ENCODE results near the gene LRRC26. TPM values are rescaled to one million over a fixed set of nuclear protein-coding genes. Genes with fewer than 3 reads are reported as not detected.

Gene LRRC26
- polyA plus RNA-seq, 4 donors, result 0.67 to 13.0 (median 1.4) TPM

DNA sequence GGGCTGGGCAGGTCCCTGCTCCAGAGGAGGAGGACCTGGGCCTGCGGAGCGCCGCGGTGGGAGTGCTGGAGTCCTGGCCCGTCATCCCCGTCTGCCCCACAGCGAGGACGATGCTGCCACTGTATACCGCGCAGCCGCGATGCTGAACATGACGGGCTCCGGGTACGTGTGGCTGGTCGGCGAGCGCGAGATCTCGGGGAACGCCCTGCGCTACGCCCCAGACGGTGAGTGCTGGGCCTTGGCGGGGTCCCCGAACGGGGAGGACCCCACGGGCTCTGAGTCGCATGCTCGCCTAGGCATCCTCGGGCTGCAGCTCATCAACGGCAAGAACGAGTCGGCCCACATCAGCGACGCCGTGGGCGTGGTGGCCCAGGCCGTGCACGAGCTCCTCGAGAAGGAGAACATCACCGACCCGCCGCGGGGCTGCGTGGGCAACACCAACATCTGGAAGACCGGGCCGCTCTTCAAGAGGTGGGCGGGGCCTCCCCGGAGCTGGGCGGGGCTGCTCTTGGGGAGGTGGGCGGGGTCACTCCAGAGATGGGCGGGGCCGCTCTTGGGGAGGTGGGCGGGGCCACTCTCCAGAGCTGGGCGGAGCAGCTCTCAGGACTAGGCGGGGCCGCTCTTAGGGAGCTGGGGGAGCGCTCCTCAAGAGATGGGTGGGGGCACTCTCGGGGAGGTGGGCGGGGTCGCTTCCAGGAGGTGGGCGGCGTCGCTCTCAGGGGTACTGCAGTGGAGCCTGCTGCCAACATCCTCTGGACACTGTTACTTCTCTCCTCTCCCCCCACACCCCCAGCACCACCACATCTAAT is 13.1 kb downstream of the LRRC26 start:
- 4 to 5% (median 5%) methylated on average over 61 to 65 of the region's 65 CpGs for WGBS, 3 donors
- no peaks in the 10 kb centered on the region for H3K4me1 ChIP-seq (ENCODE audit: control insufficient read depth in 3 of 3, insufficient read depth in 2 of 3, low read depth in 1 of 3, low read length in 2 of 3)
- no peaks in the 10 kb centered on the region for H3K36me3 ChIP-seq (ENCODE audit: control insufficient read depth in 3 of 3, insufficient read depth in 2 of 3, low read depth in 1 of 3, low read length in 3 of 3)
- FAIRE-seq (no peak), DNase-seq (peak; percentile 35 to 41)
- peak overlapping the region in 1 of 3 donors; percentile 2 for H3K4me3 ChIP-seq (ENCODE audit: low read depth in 1 of 3, low read length in 3 of 3)
- no peak overlapping the region for H3K27ac ChIP-seq (ENCODE audit: low read depth in 1 of 3, low read length in 2 of 3)
- H3K9me3 ChIP-seq (ENCODE audit: control insufficient read depth in 2 of 2, insufficient read depth in 1 of 2, low read depth in 1 of 2, low read length in 1 of 2), result no peaks in the 10 kb centered on the region
- peaks cover 0 to 71% (median 13%) of the 10 kb centered on the region in 3 donors for H3K27me3 ChIP-seq (ENCODE audit: control insufficient read depth in 3 of 3, insufficient read depth in 3 of 3, low read length in 3 of 3)

DNA sequence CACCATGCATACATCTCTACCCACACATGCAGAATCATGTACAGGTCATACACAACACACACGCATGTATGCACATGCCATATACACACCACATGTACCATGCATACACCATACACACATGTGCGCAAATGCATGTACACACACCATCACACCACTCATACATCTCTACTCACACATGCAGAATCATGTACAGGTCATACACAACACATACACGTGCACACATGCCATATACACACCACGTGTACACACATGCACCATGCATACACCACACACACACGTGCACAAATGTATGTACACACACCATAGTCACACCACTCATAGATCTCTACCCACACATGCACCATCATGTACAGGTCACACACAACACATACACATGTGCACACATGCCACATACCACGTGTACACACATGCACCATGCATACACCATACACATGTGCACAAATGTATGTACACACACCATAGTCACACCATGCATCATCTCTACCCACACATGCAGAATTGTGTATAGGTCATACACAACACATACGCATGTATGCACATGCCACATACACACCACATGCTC is 16.9 kb downstream of the LRRC26 start:
- WGBS, 3 donors, result 91% methylated on average over 7 of the region's 7 CpGs
- no peak for FAIRE-seq

DNA sequence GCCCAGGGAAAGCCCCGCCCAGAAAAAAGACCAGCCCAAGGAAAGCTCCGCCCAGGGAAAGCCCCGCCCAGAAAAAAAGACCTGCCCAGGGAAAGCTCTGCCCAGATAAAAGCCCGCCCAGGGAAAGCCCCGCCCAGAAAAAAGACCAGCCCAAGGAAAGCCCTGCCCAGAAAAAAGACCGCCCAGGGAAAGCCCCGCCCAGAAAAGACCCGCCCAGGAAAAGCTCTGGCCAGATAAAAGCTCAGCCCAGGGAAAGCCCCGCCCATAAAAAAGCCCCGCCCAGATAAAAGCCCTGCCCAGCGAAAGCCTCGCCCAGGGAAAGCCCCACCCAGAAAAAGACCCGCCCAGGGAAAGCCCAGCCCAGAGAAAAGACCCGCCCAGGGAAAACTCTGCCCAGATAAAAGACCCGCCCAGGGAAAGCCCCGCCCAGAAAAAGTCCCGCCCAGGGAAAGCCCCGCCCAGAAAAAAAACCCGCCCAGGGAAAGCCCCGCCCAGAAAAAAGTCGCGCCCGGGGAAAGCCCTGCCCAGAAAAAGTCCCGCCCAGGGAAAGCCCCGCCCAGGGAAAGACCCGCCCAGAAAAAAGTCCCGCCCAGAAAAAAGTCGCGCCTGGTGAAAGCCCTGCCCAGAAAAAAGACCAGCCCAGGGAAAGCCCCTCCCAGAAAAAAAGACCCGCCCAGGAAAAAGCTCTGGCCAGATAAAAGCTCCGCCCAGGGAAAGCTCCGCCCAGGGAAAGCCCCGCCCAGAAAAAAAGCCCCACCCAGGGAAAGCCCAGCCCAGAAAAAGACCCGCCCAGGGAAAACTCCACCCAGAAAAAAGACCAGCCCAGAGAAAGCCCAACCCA is 19.0 kb downstream of the LRRC26 start:
- 16 to 34% (median 26%) methylated on average over 34 of the region's 34 CpGs for WGBS, 3 donors
- Histone ChIP-seq H3K27ac (ENCODE audit: low read depth in 1 of 3, low read length in 2 of 3) (no peak overlapping the region), H3K36me3 (ENCODE audit: control insufficient read depth in 3 of 3, insufficient read depth in 2 of 3, low read depth in 1 of 3, low read length in 3 of 3) (no peaks in the 10 kb centered on the region), H3K27me3 (ENCODE audit: control insufficient read depth in 3 of 3, insufficient read depth in 3 of 3, low read length in 3 of 3) (peaks cover 0 to 48% (median 11%) of the 10 kb centered on the region in 3 donors), H3K4me3 (ENCODE audit: low read depth in 1 of 3, low read length in 3 of 3) (no peak overlapping the region), H3K9me3 (ENCODE audit: control insufficient read depth in 2 of 2, insufficient read depth in 1 of 2, low read depth in 1 of 2, low read length in 1 of 2) (peaks cover 0 to 2% of the 10 kb centered on the region in 2 donors), H3K4me1 (ENCODE audit: control insufficient read depth in 3 of 3, insufficient read depth in 2 of 3, low read depth in 1 of 3, low read length in 2 of 3) (no peaks in the 10 kb centered on the region)
- FAIRE-seq, result no peak
- peak; percentile 37 to 78 for DNase-seq

More for the DNA sequence above, 16.9 kb downstream of the LRRC26 start:
- Histone ChIP-seq H3K4me1 (ENCODE audit: control insufficient read depth in 3 of 3, insufficient read depth in 2 of 3, low read depth in 1 of 3, low read length in 2 of 3) (no peaks in the 10 kb centered on the region), H3K4me3 (ENCODE audit: low read depth in 1 of 3, low read length in 3 of 3) (no peak overlapping the region), H3K9me3 (ENCODE audit: control insufficient read depth in 2 of 2, insufficient read depth in 1 of 2, low read depth in 1 of 2, low read length in 1 of 2) (peaks cover 0 to 2% of the 10 kb centered on the region in 2 donors), H3K27me3 (ENCODE audit: control insufficient read depth in 3 of 3, insufficient read depth in 3 of 3, low read length in 3 of 3) (peaks cover 0 to 53% (median 7%) of the 10 kb centered on the region in 3 donors), H3K27ac (ENCODE audit: low read depth in 1 of 3, low read length in 2 of 3) (no peak overlapping the region), H3K36me3 (ENCODE audit: control insufficient read depth in 3 of 3, insufficient read depth in 2 of 3, low read depth in 1 of 3, low read length in 3 of 3) (no peaks in the 10 kb centered on the region)
- DNase-seq, result no peak

DNA sequence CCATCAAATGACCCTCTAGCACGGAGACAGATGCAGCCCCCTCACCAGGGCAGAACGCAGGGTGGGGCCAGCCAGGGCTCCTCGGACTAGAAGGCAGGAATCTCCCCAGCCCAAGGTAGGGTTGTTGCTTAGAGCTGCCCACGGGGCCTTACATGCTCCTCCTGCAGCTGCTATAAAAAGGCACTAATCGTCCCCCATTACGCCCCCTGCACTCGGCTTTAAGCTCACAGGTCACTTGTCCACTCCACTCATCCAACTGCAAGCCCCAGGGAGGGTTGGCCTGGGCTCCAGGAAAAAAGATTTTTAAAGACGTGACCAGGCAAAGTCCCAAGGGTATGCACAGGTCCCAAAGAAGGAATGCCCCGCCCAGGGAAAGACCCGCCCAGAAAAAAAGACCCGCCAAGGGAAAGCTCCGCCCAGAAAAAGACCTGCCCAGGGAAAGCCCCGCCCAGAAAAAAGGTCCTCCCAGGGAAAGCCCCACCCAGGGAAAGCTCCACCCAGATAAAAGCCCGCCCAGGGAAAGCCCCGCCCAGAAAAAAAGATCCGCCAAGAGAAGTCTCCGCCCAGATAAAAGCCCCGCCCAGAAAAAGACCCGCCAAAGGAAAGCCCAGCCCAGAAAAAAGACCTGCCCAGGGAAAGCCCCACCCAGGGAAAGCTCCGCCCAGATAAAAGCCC is 19.8 kb downstream of the LRRC26 start:
- H3K27ac ChIP-seq (ENCODE audit: low read depth in 1 of 3, low read length in 2 of 3), result no peak overlapping the region
- 41 to 58% (median 42%) methylated on average over 20 of the region's 20 CpGs for WGBS, 3 donors
- peaks cover 0 to 44% (median 11%) of the 10 kb centered on the region in 3 donors for H3K27me3 ChIP-seq (ENCODE audit: control insufficient read depth in 3 of 3, insufficient read depth in 3 of 3, low read length in 3 of 3)
- no peaks in the 10 kb centered on the region for H3K36me3 ChIP-seq (ENCODE audit: control insufficient read depth in 3 of 3, insufficient read depth in 2 of 3, low read depth in 1 of 3, low read length in 3 of 3)
- H3K4me3 ChIP-seq (ENCODE audit: low read depth in 1 of 3, low read length in 3 of 3), result no peak overlapping the region
- H3K9me3 ChIP-seq (ENCODE audit: control insufficient read depth in 2 of 2, insufficient read depth in 1 of 2, low read depth in 1 of 2, low read length in 1 of 2), result peaks cover 0 to 2% of the 10 kb centered on the region in 2 donors
- H3K4me1 ChIP-seq (ENCODE audit: control insufficient read depth in 3 of 3, insufficient read depth in 2 of 3, low read depth in 1 of 3, low read length in 2 of 3), result no peaks in the 10 kb centered on the region
- no peak for FAIRE-seq
- DNase-seq, result no peak

DNA sequence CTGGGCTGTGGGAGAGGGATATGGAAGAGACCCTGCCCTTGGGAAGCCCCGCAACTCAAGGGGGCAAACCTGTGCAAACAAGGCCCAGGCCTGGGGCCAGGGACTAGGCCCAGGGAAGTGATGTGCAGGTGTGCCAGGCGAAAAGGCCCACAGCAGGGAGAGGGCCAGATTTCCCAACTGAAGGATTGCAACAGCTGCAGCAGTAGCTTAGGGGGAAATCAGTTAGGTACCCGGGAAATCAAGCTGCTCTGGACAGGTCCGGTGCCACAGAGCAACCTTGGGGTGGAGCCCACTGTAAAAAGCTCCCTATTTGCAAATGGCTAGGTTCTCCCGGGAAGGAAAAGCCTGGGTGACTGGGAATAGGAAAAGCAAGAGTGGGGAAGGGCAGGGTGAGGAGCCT is 20.5 kb downstream of the LRRC26 start:
- no peak for FAIRE-seq
- Histone ChIP-seq H3K4me1 (ENCODE audit: control insufficient read depth in 3 of 3, insufficient read depth in 2 of 3, low read depth in 1 of 3, low read length in 2 of 3) (no peaks in the 10 kb centered on the region), H3K9me3 (ENCODE audit: control insufficient read depth in 2 of 2, insufficient read depth in 1 of 2, low read depth in 1 of 2, low read length in 1 of 2) (peaks cover 0 to 2% of the 10 kb centered on the region in 2 donors), H3K4me3 (ENCODE audit: low read depth in 1 of 3, low read length in 3 of 3) (no peak overlapping the region), H3K27me3 (ENCODE audit: control insufficient read depth in 3 of 3, insufficient read depth in 3 of 3, low read length in 3 of 3) (peaks cover 0 to 38% (median 8%) of the 10 kb centered on the region in 3 donors), H3K27ac (ENCODE audit: low read depth in 1 of 3, low read length in 2 of 3) (no peak overlapping the region), H3K36me3 (ENCODE audit: control insufficient read depth in 3 of 3, insufficient read depth in 2 of 3, low read depth in 1 of 3, low read length in 3 of 3) (no peaks in the 10 kb centered on the region)
- 68 to 81% (median 70%) methylated on average over 5 of the region's 5 CpGs for WGBS, 3 donors
- no peak for DNase-seq

DNA sequence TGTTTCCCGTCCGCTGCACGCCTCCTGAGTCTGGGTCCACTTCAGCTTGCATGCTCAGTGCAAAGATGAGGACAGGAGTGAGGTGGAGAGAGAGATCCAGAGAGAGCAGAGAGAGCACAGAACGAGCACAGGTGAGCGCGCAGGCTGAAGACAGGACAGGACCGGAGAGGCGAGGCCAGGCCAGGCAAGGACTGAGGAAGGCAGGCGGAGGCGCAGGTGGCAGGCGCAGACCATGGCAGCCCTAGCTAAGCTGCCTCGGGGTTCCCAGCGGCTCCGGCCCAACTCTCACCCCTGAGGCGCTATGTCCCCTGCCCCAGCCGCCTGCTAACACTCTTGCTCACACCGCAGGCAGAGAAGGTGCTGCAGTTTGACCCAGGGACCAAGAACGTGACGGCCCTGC is 21.2 kb downstream of the LRRC26 start:
- H3K9me3 ChIP-seq (ENCODE audit: control insufficient read depth in 2 of 2, insufficient read depth in 1 of 2, low read depth in 1 of 2, low read length in 1 of 2), result peaks cover 0 to 2% of the 10 kb centered on the region in 2 donors
- H3K4me3 ChIP-seq (ENCODE audit: low read depth in 1 of 3, low read length in 3 of 3), result no peak overlapping the region
- H3K27ac ChIP-seq (ENCODE audit: low read depth in 1 of 3, low read length in 2 of 3), result no peak overlapping the region
- DNase-seq (no peak), FAIRE-seq (no peak)
- no peaks in the 10 kb centered on the region for H3K36me3 ChIP-seq (ENCODE audit: control insufficient read depth in 3 of 3, insufficient read depth in 2 of 3, low read depth in 1 of 3, low read length in 3 of 3)
- WGBS, 3 donors, result 81 to 86% (median 85%) methylated on average over 18 to 19 of the region's 19 CpGs
- H3K27me3 ChIP-seq (ENCODE audit: control insufficient read depth in 3 of 3, insufficient read depth in 3 of 3, low read length in 3 of 3), result peaks cover 0 to 38% (median 8%) of the 10 kb centered on the region in 3 donors
- no peaks in the 10 kb centered on the region for H3K4me1 ChIP-seq (ENCODE audit: control insufficient read depth in 3 of 3, insufficient read depth in 2 of 3, low read depth in 1 of 3, low read length in 2 of 3)

DNA sequence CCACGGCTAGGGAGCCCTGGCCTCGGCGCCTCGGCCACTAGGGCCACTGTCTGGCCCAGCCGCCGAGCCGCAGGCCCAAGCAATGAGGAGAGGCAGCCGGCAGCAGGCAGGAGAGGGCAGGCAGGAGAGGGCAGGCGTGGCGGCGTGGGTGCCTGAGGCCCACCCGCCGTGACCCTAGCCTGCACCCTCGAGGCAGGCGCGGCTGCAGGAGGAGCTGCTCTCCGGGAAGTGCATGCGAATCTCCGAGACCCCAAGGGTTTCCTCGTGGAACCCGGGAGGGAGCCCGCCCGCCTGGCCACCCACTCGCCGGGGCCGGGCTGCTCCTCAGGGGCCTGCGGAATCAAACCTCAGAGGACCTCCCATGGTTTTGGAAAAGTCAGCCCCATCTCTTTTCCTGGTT is 21.6 kb downstream of the LRRC26 start:
- no peak for FAIRE-seq
- no peak overlapping the region for H3K27ac ChIP-seq (ENCODE audit: low read depth in 1 of 3, low read length in 2 of 3)
- H3K9me3 ChIP-seq (ENCODE audit: control insufficient read depth in 2 of 2, insufficient read depth in 1 of 2, low read depth in 1 of 2, low read length in 1 of 2), result peaks cover 0 to 2% of the 10 kb centered on the region in 2 donors
- no peaks in the 10 kb centered on the region for H3K36me3 ChIP-seq (ENCODE audit: control insufficient read depth in 3 of 3, insufficient read depth in 2 of 3, low read depth in 1 of 3, low read length in 3 of 3)
- H3K27me3 ChIP-seq (ENCODE audit: control insufficient read depth in 3 of 3, insufficient read depth in 3 of 3, low read length in 3 of 3), result peaks cover 0 to 42% (median 8%) of the 10 kb centered on the region in 3 donors
- H3K4me3 ChIP-seq (ENCODE audit: low read depth in 1 of 3, low read length in 3 of 3), result no peak overlapping the region
- 72 to 76% (median 75%) methylated on average over 24 to 27 of the region's 27 CpGs for WGBS, 3 donors
- no peaks in the 10 kb centered on the region for H3K4me1 ChIP-seq (ENCODE audit: control insufficient read depth in 3 of 3, insufficient read depth in 2 of 3, low read depth in 1 of 3, low read length in 2 of 3)
- no peak for DNase-seq

DNA sequence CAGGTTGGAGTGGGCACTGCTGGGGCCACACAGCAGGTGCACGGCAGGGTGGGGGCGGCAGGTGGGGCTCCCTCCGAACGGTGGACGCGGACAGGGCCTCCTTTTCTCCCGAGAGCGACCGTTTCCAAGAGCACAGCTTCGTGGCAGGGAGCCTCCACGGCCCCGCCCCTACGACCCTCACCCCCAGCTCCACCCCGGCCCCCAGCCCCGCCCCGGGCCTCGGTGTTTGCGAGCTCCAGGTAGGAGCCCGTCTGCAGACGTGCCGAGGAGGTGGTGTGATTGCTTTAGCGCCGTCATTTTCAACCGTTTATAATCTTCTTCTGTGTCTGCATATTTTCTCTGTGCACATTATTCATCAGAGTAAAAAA is 22.1 kb downstream of the LRRC26 start:
- Histone ChIP-seq H3K4me3 (ENCODE audit: low read depth in 1 of 3, low read length in 3 of 3) (no peak overlapping the region), H3K4me1 (ENCODE audit: control insufficient read depth in 3 of 3, insufficient read depth in 2 of 3, low read depth in 1 of 3, low read length in 2 of 3) (no peaks in the 10 kb centered on the region), H3K9me3 (ENCODE audit: control insufficient read depth in 2 of 2, insufficient read depth in 1 of 2, low read depth in 1 of 2, low read length in 1 of 2) (peaks cover 0 to 2% of the 10 kb centered on the region in 2 donors), H3K36me3 (ENCODE audit: control insufficient read depth in 3 of 3, insufficient read depth in 2 of 3, low read depth in 1 of 3, low read length in 3 of 3) (no peaks in the 10 kb centered on the region), H3K27me3 (ENCODE audit: control insufficient read depth in 3 of 3, insufficient read depth in 3 of 3, low read length in 3 of 3) (peaks cover 0 to 47% (median 8%) of the 10 kb centered on the region in 3 donors), H3K27ac (ENCODE audit: low read depth in 1 of 3, low read length in 2 of 3) (no peak overlapping the region)
- DNase-seq, result no peak
- WGBS, 3 donors, result 15 to 29% (median 20%) methylated on average over 12 to 24 of the region's 24 CpGs
- FAIRE-seq, result no peak
